Activated naive CD4-positive, alpha-beta T cell treated with anti-CD3 and anti-CD28 coated beads, Interleukin-2, amount 50 U/mL, for 72 hours (primary cell): ENCODE measurements around the gene SEC22C. TPM values are rescaled to one million over a fixed set of nuclear protein-coding genes. Genes with fewer than 3 reads are reported as not detected.
"Not testable (repeated sequence)": the region's sequence is repeated elsewhere in the genome, so short reads cannot be mapped to it uniquely, and the experiment has no call there.

Experiments used
- ATAC-seq, 2 donors: fragments of 150-1000 bp; cut with Tn5 transposase; 2 replicates each; pipeline ENCODE4 v1.10.0; 2021; ENCODE audit warnings: mild to moderate bottlenecking in 2 of 2, moderate library complexity in 2 of 2
- DNase-seq, 2 donors: peaks; one replicate each; pipeline ENCODE4 v3.0.0; 2021 to 2022; ENCODE audit warnings: low spot score in 2 of 2
- H3K27ac Mint-ChIP-seq, 2 donors: one replicate each; pipeline ENCODE4 v1.8.0; 2022; ENCODE audit warnings: mild to moderate bottlenecking in 2 of 2, mixed read lengths in 2 of 2
- H3K36me3 Mint-ChIP-seq, 2 donors: one replicate each; pipeline ENCODE4 v1.8.0; 2022; ENCODE audit warnings: mixed read lengths in 2 of 2
- H3K9me3 Mint-ChIP-seq, 2 donors: one replicate each; pipeline ENCODE4 v1.8.0; 2022; ENCODE audit warnings: mixed read lengths in 2 of 2
- total RNA-seq, 2 donors: library from RNA; stranded (reverse); gene quantifications; one replicate each; pipeline ENCODE4 v1.2.3, GENCODE V29; 2022

Gene SEC22C
- total RNA-seq, 2 donors from 2014 or later = 37.6 to 42.3 TPM

GRCh38 chr3:42590989-42591756 is 9.4 kb upstream of the SEC22C start:
- H3K36me3 Mint-ChIP-seq = peaks cover 14 to 20% of the 10 kb centered on the region in 2 donors
- peak overlapping the region; percentile 87 to 97 for H3K27ac Mint-ChIP-seq
- H3K9me3 Mint-ChIP-seq = no peaks in the 10 kb centered on the region
- ATAC-seq (no peak), DNase-seq (no peak)

DNA sequence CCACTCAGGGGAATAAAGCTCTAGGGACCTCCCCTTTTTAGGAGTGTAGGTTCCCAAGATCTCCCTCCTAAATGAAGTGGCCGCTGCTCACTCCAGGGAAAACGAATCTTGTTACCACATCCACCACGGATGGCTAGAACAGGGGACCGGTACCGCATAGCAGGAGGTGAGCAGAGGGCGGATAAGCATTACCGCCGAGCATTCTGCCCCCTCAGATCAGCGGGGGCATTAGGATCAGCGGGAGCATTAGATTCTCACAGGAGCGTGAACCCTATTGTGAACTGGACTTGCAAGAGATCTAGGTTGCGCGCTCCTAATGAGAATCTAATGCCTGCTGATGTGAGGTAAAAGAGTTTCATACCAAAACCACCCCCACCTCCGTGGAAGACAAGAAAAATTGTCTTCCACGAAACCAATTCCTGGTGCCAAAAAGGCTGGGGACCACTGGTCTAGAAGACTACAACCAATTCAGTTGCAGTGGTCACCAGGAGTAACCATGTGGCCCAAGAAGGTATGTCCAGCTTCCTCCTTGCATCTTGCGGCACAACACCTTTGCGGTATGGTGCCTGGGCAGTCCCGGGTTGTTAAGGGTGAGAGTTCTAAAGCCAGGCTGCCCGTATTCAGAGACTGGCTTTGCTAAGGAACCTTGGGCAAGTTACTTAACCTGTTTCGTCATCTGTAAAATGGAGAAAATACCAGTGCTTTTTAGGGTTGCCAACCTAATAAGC is 7.8 kb upstream of the SEC22C start:
- H3K36me3 Mint-ChIP-seq = peaks cover 14 to 20% of the 10 kb centered on the region in 2 donors
- DNase-seq (no peak), ATAC-seq (no peak)
- H3K9me3 Mint-ChIP-seq = no peaks in the 10 kb centered on the region
- H3K27ac Mint-ChIP-seq = no peak overlapping the region

DNA sequence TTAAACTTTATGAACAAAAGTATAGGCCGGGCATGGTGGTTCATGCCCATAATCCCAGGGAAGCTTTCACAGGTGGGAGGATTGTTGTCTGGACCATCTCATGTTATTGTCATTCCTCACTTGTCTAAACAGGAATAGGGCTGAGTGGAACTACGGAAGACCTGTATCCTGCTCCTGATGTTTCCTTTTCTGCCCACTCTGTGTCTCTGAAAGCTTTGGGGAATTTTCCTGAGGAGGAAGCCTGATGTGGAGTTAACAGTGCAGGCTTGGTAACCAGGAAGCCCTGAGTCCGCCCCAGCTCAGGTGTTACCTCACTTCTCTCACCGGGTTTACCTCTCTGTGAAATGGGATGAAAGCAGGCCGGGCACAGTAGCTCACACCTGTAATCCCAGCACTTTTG is 6.9 kb upstream of the SEC22C start:
- no peaks in the 10 kb centered on the region for H3K9me3 Mint-ChIP-seq
- peaks cover 8 to 14% of the 10 kb centered on the region in 2 donors for H3K36me3 Mint-ChIP-seq
- H3K27ac Mint-ChIP-seq = no peak overlapping the region
- DNase-seq (no peak), ATAC-seq (no peak)

DNA sequence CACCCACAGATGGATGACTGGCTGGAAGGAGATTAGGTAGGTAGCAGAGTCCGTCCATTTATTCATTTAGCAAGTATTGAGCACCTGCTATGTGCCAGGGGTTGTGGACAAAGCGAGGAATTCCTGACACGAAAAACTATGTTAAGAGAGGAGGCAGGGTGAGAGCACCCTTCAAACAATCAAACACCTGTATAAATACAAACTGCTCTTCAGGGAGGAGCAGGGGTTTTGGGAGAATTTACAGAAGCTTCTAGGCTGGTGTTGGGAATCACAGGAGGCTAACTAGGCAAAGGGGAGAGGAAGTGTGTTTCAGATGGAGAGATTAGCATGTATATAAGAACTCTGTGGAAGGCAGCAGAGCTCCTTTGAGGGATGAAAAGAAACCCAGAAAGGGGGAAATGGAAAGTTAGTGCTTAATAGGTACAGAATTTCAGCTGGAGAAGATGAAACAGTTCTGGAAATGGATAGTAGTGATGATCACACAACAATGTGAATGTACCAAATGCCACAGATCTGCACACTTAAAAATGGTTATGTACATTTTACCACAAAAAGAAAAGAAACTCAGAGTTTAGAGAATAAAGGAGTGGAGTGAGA is 805 bp upstream of the SEC22C start:
- Mint-ChIP-seq H3K9me3 (peaks cover 0 to 4% of the 10 kb centered on the region in 2 donors), H3K27ac (peak overlapping the region; percentile 90 to 91), H3K36me3 (peaks cover 14% of the 10 kb centered on the region in 2 donors)
- no peak for DNase-seq
- ATAC-seq = no peak

DNA sequence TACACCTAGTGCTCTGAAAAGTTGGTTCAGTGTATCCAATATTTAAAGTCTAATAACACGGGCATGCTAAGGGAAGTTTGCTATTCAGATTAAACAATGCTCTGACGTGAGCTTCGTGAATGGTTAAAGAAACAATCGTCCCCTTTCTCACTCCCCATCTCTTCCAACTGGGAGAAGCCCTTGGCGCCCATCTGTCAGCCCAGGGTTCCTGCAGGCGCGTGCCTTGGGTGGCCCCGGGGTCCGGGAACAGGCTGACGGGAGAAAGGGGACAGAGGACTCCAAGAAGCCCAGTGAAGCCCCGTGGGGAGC is 413 bp downstream of the SEC22C start:
- no peak for DNase-seq
- ATAC-seq = no peak
- H3K9me3 Mint-ChIP-seq = peaks cover 0 to 4% of the 10 kb centered on the region in 2 donors
- peak overlapping the region; percentile 77 to 91 for H3K27ac Mint-ChIP-seq
- H3K36me3 Mint-ChIP-seq = peaks cover 14 to 17% of the 10 kb centered on the region in 2 donors

DNA sequence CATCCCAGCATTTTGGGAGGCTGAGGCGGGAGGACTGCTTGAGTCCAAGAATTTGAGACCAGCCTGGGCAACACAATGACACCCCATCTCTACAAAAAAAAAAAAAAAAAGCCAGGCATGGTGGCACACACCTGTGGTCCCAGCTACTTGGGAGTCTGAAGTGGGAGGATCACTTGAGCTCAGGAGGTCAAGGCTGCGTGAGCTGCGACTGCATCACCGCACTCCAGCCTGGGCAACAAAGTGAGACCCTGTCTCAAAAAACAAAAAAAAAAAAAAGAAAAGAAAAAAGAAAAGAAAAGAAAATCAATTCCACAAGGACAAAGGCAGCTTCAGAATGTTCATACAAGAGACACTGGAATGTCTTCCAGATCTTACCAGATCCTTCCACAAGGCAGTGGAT is 2.4 kb downstream of the SEC22C start:
- Mint-ChIP-seq H3K27ac (peak overlapping the region in 1 of 2 donors; percentile 34), H3K36me3 (peaks cover 27 to 36% of the 10 kb centered on the region in 2 donors), H3K9me3 (peaks cover 0 to 15% of the 10 kb centered on the region in 2 donors)
- DNase-seq, ATAC-seq: not testable (repeated sequence)

DNA sequence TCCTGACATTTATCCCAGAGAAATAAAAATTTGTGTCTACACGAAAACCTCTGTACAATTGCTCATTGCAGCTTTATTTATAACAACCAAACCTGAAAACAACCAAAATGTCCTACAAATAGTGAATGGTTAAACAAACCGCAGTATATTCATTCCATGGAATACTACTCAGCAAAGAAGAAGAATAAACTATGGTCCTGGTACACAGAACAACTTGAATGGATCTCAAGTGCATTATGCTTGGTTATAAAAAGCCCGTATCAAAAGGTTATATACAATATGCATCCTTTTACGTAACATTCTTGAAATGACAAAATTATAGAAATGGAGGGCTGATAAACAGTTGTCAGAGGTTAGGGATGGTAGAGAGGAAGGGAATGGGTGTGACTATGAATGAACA is 3.7 kb downstream of the SEC22C start:
- Mint-ChIP-seq H3K36me3 (peaks cover 34 to 47% of the 10 kb centered on the region in 2 donors), H3K9me3 (peaks cover 3 to 20% of the 10 kb centered on the region in 2 donors), H3K27ac (no peak overlapping the region)
- ATAC-seq = no peak
- no peak for DNase-seq

DNA sequence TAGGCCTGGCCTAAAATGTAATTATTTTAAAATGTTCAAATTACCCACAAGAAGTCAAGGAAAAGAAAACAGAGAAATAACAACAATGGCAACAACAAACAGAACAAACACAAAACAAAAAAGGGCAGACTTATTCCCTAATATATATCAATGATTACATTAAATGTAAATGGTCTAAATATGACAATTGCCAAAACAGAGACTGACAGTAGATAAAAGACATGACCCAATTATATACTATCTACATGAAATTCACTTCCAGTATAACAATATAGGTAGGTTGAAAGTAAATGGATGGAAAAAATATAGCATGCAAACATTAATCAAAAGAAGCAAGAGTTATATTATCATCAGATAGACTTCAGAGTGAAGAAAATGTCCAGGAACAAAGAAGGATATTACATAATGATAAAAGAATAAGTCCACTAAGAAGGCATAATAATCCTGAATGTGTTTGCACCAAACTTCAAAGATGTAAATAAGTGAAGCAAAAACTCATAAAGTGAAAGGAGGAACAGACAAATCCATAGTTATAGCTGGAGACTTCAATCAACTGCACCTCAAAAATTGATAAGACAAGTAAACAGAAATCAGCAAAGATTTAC is 6.5 kb downstream of the SEC22C start:
- H3K27ac Mint-ChIP-seq = no peak overlapping the region
- ATAC-seq (no peak), DNase-seq (no peak)
- H3K9me3 Mint-ChIP-seq = peaks cover 3 to 20% of the 10 kb centered on the region in 2 donors
- H3K36me3 Mint-ChIP-seq = peaks cover 29 to 45% of the 10 kb centered on the region in 2 donors

GRCh38 chr3:42572278-42572677 is 9.5 kb downstream of the SEC22C start:
- Mint-ChIP-seq H3K27ac (no peak overlapping the region), H3K9me3 (peaks cover 3 to 16% of the 10 kb centered on the region in 2 donors), H3K36me3 (peaks cover 24 to 35% of the 10 kb centered on the region in 2 donors)
- DNase-seq (no peak), ATAC-seq (peak; percentile 26 to 51)

DNA sequence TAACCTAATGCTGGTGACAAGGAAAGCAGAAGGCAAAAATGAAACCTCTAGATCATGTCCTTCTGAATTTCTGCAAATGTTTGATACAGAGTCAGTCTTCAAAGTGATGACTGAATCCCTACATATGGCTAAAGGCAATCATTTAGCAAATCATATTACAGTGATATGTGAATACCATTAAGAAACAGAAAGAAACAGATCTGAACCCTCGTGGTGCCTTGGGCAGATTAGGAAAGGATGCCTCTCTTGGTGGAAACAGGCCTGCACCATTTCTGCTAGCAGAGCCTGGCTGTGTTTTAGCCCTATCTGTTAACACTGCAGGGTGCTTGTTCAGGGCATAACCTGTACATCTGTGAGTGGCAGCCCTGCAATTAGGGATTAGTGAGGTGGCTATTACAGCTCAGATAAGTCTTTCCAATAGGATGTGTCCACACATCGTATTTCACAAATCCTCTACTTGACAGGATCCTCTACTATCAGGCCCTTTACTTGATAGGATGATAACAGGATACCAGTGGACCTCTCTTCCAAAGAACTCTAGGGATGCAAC is 12.1 kb downstream of the SEC22C start:
- no peak for DNase-seq
- ATAC-seq = no peak
- Mint-ChIP-seq H3K9me3 (peaks cover 3 to 8% of the 10 kb centered on the region in 2 donors), H3K36me3 (peaks cover 14 to 18% of the 10 kb centered on the region in 2 donors), H3K27ac (no peak overlapping the region)

- Mint-ChIP-seq H3K36me3 (peaks cover 0 to 10% of the 10 kb centered on the region in 2 donors), H3K9me3 (no peaks in the 10 kb centered on the region), H3K27ac (peak overlapping the region in 1 of 2 donors; percentile 81)
- DNase-seq (no peak), ATAC-seq (peak in 1 of 2 donors; percentile 11)
Measured at GRCh38 chr3:42562047-42562907, 19.5 kb downstream of the SEC22C start.

GRCh38 chr3:42557854-42558253 is 23.9 kb downstream of the SEC22C start:
- H3K27ac Mint-ChIP-seq = no peak overlapping the region
- DNase-seq (no peak), ATAC-seq (no peak)
- H3K9me3 Mint-ChIP-seq = no peaks in the 10 kb centered on the region
- H3K36me3 Mint-ChIP-seq = peaks cover 6 to 43% of the 10 kb centered on the region in 2 donors

- not testable (repeated sequence) for DNase-seq, H3K9me3 Mint-ChIP-seq, ATAC-seq
- peak overlapping the region; percentile 75 for H3K27ac Mint-ChIP-seq
- peaks cover 8 to 45% of the 10 kb centered on the region in 2 donors for H3K36me3 Mint-ChIP-seq
Measured at GRCh38 chr3:42556817-42557216, 24.9 kb downstream of the SEC22C start.

GRCh38 chr3:42556089-42556632 is 25.6 kb downstream of the SEC22C start:
- Mint-ChIP-seq H3K36me3 (peaks cover 8 to 45% of the 10 kb centered on the region in 2 donors), H3K9me3 (no peaks in the 10 kb centered on the region), H3K27ac (peak overlapping the region; percentile 75 to 95)
- peak; percentile 96 to 98 for ATAC-seq
- peak in 1 of 2 donors; percentile 27 for DNase-seq

DNA sequence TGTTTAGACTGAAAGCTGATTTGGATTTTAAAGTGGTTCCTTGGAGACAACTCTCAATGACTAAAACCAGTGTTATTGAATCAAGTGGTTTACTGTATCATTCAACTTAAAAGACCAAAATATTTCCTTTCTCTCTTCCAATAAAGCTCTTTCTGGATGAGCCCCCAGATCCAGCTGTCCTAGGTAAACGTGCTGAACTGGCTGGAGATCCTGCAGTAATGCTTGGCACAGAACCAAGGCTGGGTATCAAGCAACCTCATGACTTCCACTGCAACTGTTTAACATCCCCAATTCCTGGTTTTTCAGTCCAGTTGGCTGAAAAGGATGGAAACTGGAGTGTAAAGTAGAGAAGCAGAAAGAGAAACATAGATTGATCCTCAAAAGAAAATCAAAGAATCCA is 28.9 kb downstream of the SEC22C start:
- ATAC-seq = no peak
- DNase-seq = no peak
- Mint-ChIP-seq H3K9me3 (no peaks in the 10 kb centered on the region), H3K36me3 (peaks cover 8 to 39% of the 10 kb centered on the region in 2 donors), H3K27ac (no peak overlapping the region)
